Nucleus accumbens (tissue), 56 donors: Measurements from ENCODE around the gene ADGRA1.
"Not testable (repeated sequence)": the region's sequence is repeated elsewhere in the genome, so short reads cannot be mapped to it uniquely, and the experiment has no call there.

ENCODE experiments used
- DNase-seq, 56 donors: peaks; one replicate each; lab custom pipeline; 2025; lab: John Stamatoyannopoulos, UW

ADGRA1 gene

GRCh38 chr10:133170092-133170491 lies 82.4 kb downstream of the ADGRA1 start:
- no peak for DNase-seq

DNA sequence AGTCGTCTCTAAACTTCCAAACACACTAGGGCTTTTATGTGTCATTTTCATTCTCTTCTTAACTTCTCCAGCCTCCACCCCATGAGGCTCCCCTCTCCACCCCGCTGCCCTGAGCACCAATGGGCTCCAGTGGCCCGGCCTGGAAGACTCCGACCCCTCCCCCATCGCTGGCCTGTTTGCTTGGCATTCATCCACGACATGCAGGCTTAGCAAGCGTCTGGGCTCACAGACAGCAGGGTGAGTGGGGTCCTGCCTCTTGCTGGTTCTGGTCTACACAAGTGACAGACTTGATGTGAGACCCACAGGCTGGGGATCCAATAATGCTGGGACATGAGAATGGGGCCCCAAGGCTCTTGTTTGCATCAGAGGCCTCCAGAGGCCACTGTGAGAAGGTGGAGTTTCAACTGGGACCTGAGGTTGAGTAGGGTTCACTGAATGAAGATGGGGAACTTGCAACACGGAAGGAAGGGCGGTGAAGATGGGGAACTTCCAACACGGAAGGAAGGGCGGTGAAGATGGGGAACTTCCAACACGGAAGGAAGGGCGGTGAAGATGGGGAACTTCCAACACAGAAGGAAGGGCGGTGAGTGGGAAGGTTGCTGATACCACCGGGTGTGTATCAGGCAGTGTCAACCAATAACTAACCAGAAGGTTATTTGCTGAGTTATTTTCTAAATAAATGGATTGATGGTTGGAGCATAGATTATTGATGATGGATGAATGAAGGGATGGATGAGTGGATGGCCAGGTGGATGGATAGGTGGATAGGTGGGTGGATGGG lies 86.3 kb downstream of the ADGRA1 start:
- no peak for DNase-seq

DNA sequence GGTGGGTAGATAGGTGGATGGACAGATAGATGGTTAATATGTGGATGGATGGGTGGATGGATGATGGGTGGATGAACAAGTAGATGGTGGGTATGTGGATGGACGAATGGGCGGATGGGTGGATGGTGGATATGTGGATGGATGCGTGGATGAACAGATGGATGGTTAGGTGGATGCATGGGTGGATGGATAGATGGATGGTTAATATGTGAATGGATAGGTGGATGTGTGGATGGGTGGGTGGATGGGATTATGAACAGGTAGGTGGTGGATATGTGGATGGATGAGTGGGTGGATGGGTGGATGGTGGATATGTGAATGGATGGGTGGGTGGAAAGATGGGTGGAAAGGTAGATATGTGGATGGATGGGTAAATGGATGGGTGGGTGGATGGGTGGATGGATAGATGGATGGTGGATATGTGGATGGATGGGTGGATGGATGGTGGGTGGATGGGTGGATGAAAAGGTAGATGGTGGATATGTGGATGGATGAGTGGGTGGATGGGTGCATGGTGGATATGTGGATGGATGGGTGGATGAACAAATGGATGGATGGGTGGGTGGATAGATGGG lies 87.1 kb downstream of the ADGRA1 start:
- no peak for DNase-seq

- not testable (repeated sequence) for DNase-seq
These were observed 87.9 kb downstream of the ADGRA1 start for GRCh38 chr10:133175624-133176023.

GRCh38 chr10:133176546-133176945 lies 88.8 kb downstream of the ADGRA1 start:
- DNase-seq, result no peak

DNA sequence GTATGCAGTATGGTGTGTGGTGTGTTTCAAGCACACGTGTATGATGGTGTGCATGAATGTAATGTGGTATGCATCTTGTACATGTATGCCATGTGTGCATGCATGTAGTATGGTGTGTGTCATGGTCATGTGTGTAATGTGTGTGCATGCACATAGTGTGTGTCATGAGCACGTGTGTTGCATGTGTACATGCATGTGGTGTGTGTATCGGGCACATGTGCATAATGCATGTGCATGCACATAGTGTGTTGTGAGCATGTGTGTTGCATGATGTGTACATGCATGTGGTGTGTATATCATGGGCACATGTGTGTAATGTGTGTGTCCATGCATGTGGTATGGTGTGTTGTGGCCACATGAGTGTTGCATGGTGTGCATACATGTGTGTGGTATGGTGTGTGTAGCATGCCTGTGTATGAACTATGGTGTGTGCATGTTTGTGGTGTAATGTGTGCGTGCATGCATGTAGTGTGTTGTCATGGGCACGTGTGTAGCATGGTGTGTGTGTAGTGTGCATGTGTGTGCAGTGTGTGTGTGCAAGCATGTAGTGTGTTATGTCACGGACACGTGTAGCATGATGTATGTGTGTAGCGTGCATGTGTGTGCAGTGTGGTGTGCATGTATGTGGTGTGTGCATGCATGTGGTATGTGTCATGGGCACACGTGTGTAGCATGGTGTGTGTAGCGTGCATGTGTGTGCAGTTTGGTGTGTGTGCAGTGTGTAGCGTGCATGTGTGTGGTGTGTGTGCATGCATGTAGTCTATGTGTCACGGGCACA lies 89.8 kb downstream of the ADGRA1 start:
- DNase-seq, result no peak

- no peak for DNase-seq
These were observed 90.8 kb downstream of the ADGRA1 start for GRCh38 chr10:133178357-133179127.

- DNase-seq, result no peak
These were observed 91.4 kb downstream of the ADGRA1 start for GRCh38 chr10:133179128-133179520.

- DNase-seq, result no peak
These were observed 91.9 kb downstream of the ADGRA1 start for GRCh38 chr10:133179651-133180050.

GRCh38 chr10:133180192-133180964 lies 92.7 kb downstream of the ADGRA1 start:
- DNase-seq, result no peak

DNA sequence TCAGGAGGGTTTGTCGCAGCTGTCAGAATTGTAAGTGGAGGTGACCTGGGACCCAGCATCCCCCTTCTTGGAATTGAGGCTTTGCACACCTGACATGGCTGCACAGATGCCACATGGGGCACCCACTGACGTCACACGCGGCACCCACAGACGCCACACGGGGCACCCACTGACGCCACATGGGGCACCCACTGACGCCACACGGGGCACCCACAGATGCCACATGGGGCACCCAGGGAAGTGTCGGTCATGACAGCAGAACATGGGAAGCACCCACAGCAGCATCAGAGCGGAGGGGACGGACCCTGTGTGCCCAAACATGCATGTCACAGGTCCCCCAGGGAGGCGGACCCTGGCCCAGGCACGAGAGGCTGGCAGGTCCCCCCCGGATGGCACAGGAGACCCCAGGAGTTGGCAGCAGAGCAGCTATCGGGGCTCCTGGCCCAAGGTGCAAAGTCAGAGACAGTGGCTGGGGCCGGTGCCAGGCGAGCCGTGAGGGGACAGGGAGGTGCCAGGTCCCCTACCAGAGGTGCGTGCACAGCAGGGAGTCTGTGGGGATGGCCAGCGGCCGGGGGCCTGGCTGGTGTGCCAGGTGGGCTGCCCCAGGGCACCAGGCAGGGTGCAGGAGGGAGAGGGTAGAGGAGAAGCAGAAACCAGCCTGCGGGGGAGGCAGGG lies 93.4 kb downstream of the ADGRA1 start:
- DNase-seq, result no peak
